Ectodermal cell (in vitro differentiated cells): Measurements from ENCODE around the gene UPF1.
"Not testable (repeated sequence)": the region's sequence is repeated elsewhere in the genome, so short reads cannot be mapped to it uniquely, and the experiment has no call there.

Source experiments
- H3K27ac ChIP-seq: 2 replicates; pipeline ENCODE4 v1.7.0; 2013; ENCODE audit warnings: mild to moderate bottlenecking, low read depth, low read length; ENCODE audit not compliant: insufficient read depth, poor library complexity, severe bottlenecking
- H3K27me3 ChIP-seq: 2 replicates; pipeline ENCODE4 v1.7.0; 2013; ENCODE audit warnings: mild to moderate bottlenecking, low read length; ENCODE audit not compliant: insufficient read depth, control insufficient read depth, poor library complexity, severe bottlenecking
- H3K36me3 ChIP-seq: one replicate; pipeline ENCODE4 v1.7.0; 2013; ENCODE audit warnings: low read length; ENCODE audit not compliant: control insufficient read depth, insufficient read depth
- H3K4me1 ChIP-seq: one replicate; pipeline ENCODE4 v1.7.0; 2013; ENCODE audit warnings: low read length; ENCODE audit not compliant: control insufficient read depth, insufficient read depth
- H3K4me3 ChIP-seq: 2 replicates; pipeline ENCODE4 v1.7.0; 2013; ENCODE audit warnings: low read depth, low read length, control low read depth; ENCODE audit not compliant: insufficient read depth
- H3K9me3 ChIP-seq: 2 replicates; pipeline ENCODE4 v1.7.0; 2013; ENCODE audit warnings: mild to moderate bottlenecking, low read length, moderate library complexity; ENCODE audit not compliant: control insufficient read depth
- WGBS, 2 experiments: methylation state at CpG; one replicate each; pipeline ENCODE4 v1.1.7; 2013; ENCODE audit warnings: missing lambda C conversion rate in 2 of 2; 5-methylcytosine and 5-hydroxymethylcytosine counted together

Gene UPF1

DNA sequence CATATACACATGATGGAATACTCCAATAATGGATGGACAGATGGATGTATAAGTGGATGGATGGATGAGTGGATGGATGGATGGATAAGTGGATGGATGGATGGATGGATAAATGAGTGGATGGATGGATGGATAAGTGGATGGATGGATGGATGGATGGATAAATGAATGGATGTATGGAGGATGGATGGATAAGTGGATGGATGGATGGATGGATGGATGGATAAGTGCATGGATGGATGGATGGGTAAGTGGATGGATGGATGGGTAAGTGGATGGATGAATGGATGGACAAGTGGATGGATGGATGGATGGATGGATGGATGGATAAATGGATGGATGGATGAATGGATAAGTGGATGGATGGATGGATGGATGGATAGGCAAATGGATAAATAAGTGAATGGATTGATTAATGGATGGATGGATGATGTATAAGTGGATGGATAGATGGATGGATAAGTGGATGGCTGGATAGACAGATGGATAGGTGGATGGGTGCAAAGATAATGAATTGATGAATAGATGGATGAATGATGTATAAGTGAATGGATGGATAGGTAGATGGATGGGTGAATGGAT, 32.3 kb upstream of the UPF1 start:
- Histone ChIP-seq H3K27ac (no peak overlapping the region), H3K4me3 (no peak overlapping the region), H3K4me1 (peaks cover 5% of the 10 kb centered on the region), H3K27me3 (peaks cover 73% of the 10 kb centered on the region), H3K9me3 (no peaks in the 10 kb centered on the region), H3K36me3 (no peaks in the 10 kb centered on the region)

DNA sequence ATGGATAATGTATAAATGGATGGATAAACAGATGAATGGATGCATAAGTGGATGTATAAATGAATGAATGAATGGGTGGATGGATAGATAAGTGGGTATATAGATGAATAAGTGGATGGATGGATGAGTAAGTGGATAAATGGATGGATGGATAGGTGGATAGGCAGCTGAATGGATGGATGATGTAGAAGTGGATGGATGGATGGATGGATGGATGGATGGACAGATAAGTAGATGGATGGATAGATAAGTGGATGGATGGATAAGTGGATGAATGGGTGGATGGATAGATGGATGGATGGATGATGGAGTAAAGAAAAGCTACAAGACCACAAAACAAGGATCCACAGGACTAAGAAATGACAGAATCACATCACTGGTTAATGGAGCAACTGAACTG, 31.7 kb upstream of the UPF1 start:
- H3K4me1 ChIP-seq, result peaks cover 5% of the 10 kb centered on the region
- H3K27me3 ChIP-seq, result peaks cover 67% of the 10 kb centered on the region
- H3K9me3 ChIP-seq, result no peaks in the 10 kb centered on the region
- H3K36me3 ChIP-seq, result no peaks in the 10 kb centered on the region
- H3K27ac ChIP-seq, result no peak overlapping the region
- H3K4me3 ChIP-seq, result no peak overlapping the region

DNA sequence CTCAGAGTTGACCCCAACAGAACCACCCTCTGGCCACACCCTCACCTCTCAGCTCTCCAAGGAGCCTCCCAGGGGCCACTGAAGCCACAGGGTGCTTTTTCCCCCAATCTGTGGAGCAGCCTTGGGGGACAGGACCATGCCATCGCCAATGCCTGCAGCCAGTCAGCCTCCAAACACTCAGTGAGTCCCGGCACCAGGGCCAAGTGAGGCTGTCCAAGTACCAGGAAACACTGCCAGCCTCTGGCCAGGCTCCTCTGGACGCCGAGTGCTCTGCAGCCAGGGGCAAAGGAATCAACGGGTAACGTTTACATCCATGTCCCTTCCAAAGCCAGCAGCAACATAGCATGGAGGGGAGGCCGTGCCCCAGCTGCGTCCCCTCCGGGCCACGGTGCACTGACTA, 31.1 kb upstream of the UPF1 start:
- Histone ChIP-seq H3K36me3 (no peaks in the 10 kb centered on the region), H3K9me3 (no peaks in the 10 kb centered on the region), H3K4me3 (no peak overlapping the region), H3K27ac (no peak overlapping the region), H3K4me1 (peaks cover 1% of the 10 kb centered on the region), H3K27me3 (peaks cover 62% of the 10 kb centered on the region)
- WGBS, 2 experiments, result 79 to 81% methylated on average over 10 of the region's 10 CpGs

DNA sequence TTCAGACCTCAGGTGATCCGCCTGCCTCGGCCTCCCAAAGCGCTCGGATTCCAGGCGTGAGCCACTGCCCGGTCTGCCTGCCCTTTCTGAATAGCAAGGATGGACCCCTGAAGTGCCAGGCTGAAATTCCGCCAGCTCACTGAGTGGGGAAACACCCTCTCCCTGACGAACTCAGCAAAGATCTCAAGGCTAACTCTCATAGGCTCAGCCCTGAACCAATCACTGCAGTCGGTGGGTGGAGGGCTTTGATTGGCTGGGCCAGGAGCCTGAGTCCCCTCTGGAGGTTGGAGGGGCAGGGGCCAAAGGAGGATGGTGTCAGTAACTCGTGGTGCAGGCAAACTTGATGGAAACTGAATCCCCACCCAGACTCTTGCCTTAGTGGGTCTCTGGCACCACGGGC, 29.4 kb upstream of the UPF1 start:
- Histone ChIP-seq H3K27me3 (peaks cover 45% of the 10 kb centered on the region), H3K27ac (no peak overlapping the region), H3K4me3 (no peak overlapping the region), H3K9me3 (no peaks in the 10 kb centered on the region), H3K36me3 (no peaks in the 10 kb centered on the region), H3K4me1 (no peaks in the 10 kb centered on the region)
- 43 to 49% methylated on average over 11 of the region's 11 CpGs for WGBS, 2 experiments

DNA sequence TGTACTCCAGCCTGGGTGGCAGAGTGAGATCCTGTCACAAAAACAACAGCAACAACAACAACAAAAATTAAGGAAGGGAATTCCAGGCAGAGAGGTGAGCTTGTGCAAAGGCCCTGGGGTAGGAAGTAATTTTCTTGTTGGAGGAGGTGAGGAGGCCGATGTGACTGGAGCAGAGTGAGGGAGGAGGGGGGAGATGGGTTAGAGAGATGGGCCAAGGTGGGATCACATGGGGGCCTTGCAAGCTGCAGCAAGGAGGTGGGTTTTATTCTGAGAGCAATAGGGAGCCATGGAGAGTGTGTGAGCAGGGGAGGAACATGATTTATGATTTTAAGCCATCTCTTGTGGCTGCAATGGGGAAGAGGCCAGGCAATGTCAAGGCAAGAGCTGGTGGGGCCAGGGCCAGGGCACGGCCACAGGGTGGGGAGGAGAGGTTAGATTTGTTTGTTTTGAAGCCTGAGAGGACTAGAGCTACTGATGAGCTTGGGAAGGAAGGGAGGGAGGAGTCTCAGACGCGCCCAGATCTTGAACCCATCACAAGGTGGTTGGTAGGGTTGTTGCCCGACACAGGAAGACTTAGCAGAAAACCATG, 28.1 kb upstream of the UPF1 start:
- 89 to 92% methylated on average over 5 of the region's 5 CpGs for WGBS, 2 experiments
- no peak overlapping the region for H3K27ac ChIP-seq
- H3K27me3 ChIP-seq, result peaks cover 43% of the 10 kb centered on the region
- H3K4me3 ChIP-seq, result no peak overlapping the region
- H3K9me3 ChIP-seq, result no peaks in the 10 kb centered on the region
- no peaks in the 10 kb centered on the region for H3K36me3 ChIP-seq
- no peaks in the 10 kb centered on the region for H3K4me1 ChIP-seq

DNA sequence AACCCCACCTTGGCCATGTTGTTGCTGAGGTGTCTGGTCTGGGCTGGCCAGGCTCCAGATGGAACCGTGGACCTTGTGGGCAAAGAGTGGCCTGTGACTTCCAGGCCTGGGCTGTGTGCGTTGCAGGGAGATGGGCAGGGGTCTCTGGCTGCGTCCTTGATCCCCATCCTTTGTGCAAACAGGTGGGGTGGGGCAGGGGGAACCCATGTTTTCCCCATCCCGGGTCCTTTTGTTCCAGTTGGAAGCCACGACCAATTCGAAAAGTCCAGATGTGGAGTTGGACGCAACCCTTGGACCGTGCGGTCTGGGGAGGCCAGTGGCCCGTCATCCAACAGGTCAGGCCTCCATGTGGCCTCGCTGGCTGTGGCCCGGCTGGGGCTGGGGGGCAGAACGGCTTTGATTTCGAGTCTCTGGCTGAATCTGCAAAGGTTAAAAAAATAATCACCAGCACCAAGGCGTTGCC, 27.6 kb upstream of the UPF1 start:
- Histone ChIP-seq H3K27ac (no peak overlapping the region), H3K36me3 (no peaks in the 10 kb centered on the region), H3K4me1 (no peaks in the 10 kb centered on the region), H3K27me3 (peaks cover 43% of the 10 kb centered on the region), H3K4me3 (no peak overlapping the region), H3K9me3 (no peaks in the 10 kb centered on the region)
- WGBS, 2 experiments, result 91% methylated on average over 15 of the region's 15 CpGs

DNA sequence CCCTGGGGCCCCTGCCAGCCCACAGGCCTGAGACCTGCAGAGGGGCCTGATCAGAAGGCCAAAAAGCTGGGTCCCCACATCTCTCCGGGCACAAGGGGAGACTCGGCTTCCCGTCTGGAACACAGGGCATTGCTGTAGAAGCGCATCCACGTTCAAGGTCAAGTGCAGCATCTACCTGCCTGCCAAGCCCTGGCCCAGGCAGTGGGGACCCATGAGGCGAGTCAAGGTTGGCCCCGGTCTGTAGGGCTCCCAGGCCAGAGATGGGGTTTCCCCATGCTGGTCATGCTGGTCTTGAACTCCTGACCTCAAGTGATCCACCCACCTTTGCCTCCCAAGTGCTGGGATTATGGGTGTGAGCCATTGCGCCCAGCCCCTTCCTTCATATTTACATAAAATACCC, 27.1 kb upstream of the UPF1 start:
- 85 to 88% methylated on average over 8 of the region's 8 CpGs for WGBS, 2 experiments
- Histone ChIP-seq H3K27me3 (peaks cover 43% of the 10 kb centered on the region), H3K36me3 (no peaks in the 10 kb centered on the region), H3K9me3 (no peaks in the 10 kb centered on the region), H3K27ac (no peak overlapping the region), H3K4me3 (no peak overlapping the region), H3K4me1 (no peaks in the 10 kb centered on the region)

DNA sequence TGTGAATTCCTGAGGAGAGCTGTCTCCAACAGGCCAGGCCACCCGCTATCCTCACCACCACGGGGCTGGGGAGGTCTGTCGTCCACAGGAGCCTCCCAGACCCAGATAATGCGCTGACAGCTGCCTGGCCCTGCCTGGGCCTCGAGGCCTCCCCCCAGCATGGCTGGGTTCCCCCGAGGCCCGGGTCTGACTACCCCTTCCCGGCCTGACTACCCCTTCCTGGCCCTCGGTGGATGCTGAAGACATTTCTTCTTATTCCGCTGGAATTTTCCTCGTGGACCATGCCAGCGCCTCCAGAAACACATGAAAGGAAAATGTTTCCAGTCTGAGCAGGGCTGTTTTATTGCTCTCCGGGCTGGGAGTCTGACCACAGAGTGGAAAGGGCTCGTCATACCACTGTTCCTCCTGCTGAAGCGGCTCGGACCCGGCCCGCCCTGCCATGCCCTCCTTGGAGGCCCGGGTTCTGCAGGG, 23.9 kb upstream of the UPF1 start:
- no peaks in the 10 kb centered on the region for H3K9me3 ChIP-seq
- no peaks in the 10 kb centered on the region for H3K36me3 ChIP-seq
- H3K27me3 ChIP-seq, result peaks cover 35% of the 10 kb centered on the region
- H3K27ac ChIP-seq, result no peak overlapping the region
- no peaks in the 10 kb centered on the region for H3K4me1 ChIP-seq
- 83 to 87% methylated on average over 19 of the region's 19 CpGs for WGBS, 2 experiments
- no peak overlapping the region for H3K4me3 ChIP-seq

DNA sequence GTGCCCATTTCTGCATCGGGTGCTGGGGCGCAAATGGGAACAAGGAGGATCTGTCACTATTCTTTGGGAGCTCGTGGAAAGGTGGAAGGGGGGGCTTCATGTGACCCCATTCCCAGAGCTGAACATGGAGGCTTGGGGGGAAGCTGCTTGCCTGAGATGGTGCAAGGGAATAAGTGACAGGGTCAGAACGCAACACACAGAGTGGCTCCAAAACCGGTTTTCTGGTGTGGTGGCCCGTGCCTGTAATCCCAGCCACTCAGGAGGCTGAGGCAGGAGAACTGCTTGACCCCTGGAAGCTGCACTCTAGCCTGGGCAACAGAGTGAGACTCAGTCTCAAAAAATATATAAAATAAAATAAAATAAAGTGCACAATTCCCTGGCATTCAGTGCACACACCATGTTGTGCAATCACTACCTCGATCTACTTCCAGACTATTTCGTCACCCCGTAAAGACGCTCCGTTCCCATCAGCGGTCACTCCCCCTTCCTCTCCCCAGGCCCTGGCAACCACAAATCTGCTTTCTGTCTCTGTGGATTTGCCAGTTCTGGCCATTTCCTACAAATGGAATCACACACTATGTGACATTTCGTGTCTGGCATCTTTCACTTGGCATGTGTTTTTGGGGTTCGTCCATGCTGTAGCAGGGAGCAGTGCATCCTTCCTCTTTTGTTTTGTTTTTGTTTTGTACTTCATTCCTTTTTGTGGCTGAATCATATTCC, 22.4 kb upstream of the UPF1 start:
- H3K4me1 ChIP-seq, result no peaks in the 10 kb centered on the region
- H3K27ac ChIP-seq, result no peak overlapping the region
- 85 to 87% methylated on average over 14 of the region's 14 CpGs for WGBS, 2 experiments
- peaks cover 49% of the 10 kb centered on the region for H3K27me3 ChIP-seq
- no peaks in the 10 kb centered on the region for H3K9me3 ChIP-seq
- H3K4me3 ChIP-seq, result no peak overlapping the region
- H3K36me3 ChIP-seq, result no peaks in the 10 kb centered on the region

DNA sequence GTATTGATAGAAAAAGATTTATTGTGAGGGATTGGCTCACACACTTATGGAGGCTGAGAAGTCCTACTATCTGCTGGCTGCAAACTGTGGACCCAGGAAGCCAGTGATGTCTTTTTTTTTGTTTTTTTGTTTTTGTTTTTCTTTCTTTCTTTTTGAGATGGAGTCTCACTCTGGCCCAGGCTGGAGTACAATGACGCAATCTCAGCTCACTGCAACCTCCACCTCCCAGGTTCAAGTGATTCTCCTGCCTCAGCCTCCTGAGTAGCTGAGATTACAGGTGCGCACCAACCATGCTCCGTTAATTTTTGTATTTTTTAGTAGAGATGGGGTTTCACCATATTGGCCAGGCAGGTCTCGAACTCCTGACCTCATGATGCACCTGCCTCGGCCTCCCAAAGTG, 20.1 kb upstream of the UPF1 start:
- H3K27ac ChIP-seq, H3K9me3 ChIP-seq, H3K4me3 ChIP-seq, H3K4me1 ChIP-seq, H3K36me3 ChIP-seq: not testable (repeated sequence)
- 89 to 93% methylated on average over 5 of the region's 5 CpGs for WGBS, 2 experiments
- H3K27me3 ChIP-seq, result peaks cover 51% of the 10 kb centered on the region
